NCI-H1092 (cell line): ENCODE measurements around the gene BSN.

Experiments
- DNase-seq: peaks from one replicate; lab custom pipeline; 2025; lab: John Stamatoyannopoulos, UW

BSN gene

GRCh38 chr3:49628249-49628648, 74.0 kb downstream of the BSN start:
- no peak for DNase-seq

- DNase-seq: no peak
Observed at GRCh38 chr3:49629451-49629850, 75.2 kb downstream of the BSN start.

GRCh38 chr3:49629866-49630265, 75.6 kb downstream of the BSN start:
- no peak for DNase-seq

GRCh38 chr3:49630784-49631183, 76.5 kb downstream of the BSN start:
- no peak for DNase-seq

- DNase-seq: no peak
Observed at GRCh38 chr3:49634736-49635135, 80.5 kb downstream of the BSN start.

- DNase-seq: no peak
Observed at GRCh38 chr3:49636883-49637609, 82.8 kb downstream of the BSN start.

- no peak for DNase-seq
Observed at GRCh38 chr3:49638445-49638844, 84.2 kb downstream of the BSN start.

- DNase-seq: no peak
Observed at GRCh38 chr3:49639551-49639950, 85.3 kb downstream of the BSN start.

- no peak for DNase-seq
Observed at GRCh38 chr3:49641292-49641691, 87.0 kb downstream of the BSN start.

- DNase-seq: no peak
Observed at GRCh38 chr3:49641921-49642707, 87.8 kb downstream of the BSN start.

GRCh38 chr3:49642708-49643145, 88.5 kb downstream of the BSN start:
- no peak for DNase-seq

- no peak for DNase-seq
Observed at GRCh38 chr3:49644684-49645083, 90.4 kb downstream of the BSN start.

- no peak for DNase-seq
Observed at GRCh38 chr3:49646236-49646635, 92.0 kb downstream of the BSN start.

- DNase-seq: no peak
Observed at GRCh38 chr3:49647741-49648140, 93.5 kb downstream of the BSN start.

- no peak for DNase-seq
Observed at GRCh38 chr3:49648354-49649019, 94.2 kb downstream of the BSN start.

- DNase-seq: no peak
Observed at GRCh38 chr3:49649576-49649975, 95.3 kb downstream of the BSN start.

- no peak for DNase-seq
Observed at GRCh38 chr3:49650177-49650576, 95.9 kb downstream of the BSN start.

GRCh38 chr3:49650637-49651036, 96.4 kb downstream of the BSN start:
- DNase-seq: no peak

GRCh38 chr3:49652218-49652902, 98.1 kb downstream of the BSN start:
- no peak for DNase-seq

GRCh38 chr3:49652903-49653415, 98.7 kb downstream of the BSN start:
- no peak for DNase-seq

- no peak for DNase-seq
Observed at GRCh38 chr3:49653621-49654020, 99.3 kb downstream of the BSN start.

GRCh38 chr3:49654176-49654825, 100.0 kb downstream of the BSN start:
- no peak for DNase-seq
